Stimulated activated CD4-positive, alpha-beta T cell treated with anti-CD3 and anti-CD28 coated beads, Interleukin-15, amount 100 ng/mL, for 48 hours (primary cell): ENCODE results near the gene CWC27.
A peak's percentile ranks its signal among the peaks of the same experiment; 100 is the strongest.

ENCODE experiments used
- DNase-seq, 2 donors: peaks; one replicate each; pipeline ENCODE4 v3.0.0-alpha.2; 2020; ENCODE audit warnings: low read depth in 2 of 2

CWC27 gene, protein sequence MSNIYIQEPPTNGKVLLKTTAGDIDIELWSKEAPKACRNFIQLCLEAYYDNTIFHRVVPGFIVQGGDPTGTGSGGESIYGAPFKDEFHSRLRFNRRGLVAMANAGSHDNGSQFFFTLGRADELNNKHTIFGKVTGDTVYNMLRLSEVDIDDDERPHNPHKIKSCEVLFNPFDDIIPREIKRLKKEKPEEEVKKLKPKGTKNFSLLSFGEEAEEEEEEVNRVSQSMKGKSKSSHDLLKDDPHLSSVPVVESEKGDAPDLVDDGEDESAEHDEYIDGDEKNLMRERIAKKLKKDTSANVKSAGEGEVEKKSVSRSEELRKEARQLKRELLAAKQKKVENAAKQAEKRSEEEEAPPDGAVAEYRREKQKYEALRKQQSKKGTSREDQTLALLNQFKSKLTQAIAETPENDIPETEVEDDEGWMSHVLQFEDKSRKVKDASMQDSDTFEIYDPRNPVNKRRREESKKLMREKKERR

DNA sequence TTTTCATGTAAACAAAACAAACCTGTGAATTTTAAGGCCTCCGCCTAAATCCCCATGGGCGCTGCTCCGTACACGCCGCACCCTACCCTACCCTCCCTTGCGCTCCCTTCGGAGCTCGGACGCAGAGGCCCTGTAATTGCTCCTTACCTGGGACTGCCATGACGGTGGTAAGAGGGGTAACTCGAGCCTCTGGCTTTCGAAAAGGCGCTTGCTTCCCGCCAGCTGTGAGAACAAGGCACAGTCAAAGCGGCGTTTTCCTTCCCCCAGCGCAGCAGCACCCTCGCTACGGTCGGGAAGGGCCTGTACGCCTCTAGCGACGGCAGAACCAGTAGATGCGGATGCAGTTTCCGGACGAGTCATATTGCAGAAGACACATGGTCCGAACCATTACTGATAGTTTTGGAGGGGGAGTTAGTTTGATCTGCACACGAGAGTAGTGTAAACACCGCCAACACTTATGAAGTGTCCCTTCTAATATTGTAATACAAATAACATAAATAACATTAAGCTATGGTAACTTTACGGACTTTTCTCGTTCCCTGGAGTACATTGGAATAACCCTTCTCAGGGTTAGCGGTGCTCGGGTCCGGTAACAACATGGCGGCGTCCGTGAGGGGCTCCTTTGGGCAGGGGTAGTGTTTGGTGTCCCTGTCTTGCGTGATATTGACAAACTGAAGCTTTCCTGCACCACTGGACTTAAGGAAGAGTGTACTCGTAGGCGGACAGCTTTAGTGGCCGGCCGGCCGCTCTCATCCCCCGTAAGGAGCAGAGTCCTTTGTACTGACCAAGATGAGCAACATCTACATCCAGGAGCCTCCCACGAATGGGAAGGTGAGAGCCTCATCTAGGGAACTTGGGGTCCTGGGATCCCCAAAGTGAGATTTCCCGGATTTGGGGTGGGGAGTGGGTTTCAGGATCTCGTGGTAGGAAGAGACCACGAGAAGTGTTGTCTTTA lies at the start of gene CWC27, which contains the start of gene SREK1IP1:
TSS of gene CWC27 (plus strand) at position 573 of the 955 bp plus-strand sequence. CDS start at position 790, 217 bp downstream.
TSS of gene SREK1IP1 (minus strand) at position 334 of the 955 bp plus-strand sequence. CDS start at position 160, 174 bp downstream.
- peak; percentile 75 for DNase-seq

DNA sequence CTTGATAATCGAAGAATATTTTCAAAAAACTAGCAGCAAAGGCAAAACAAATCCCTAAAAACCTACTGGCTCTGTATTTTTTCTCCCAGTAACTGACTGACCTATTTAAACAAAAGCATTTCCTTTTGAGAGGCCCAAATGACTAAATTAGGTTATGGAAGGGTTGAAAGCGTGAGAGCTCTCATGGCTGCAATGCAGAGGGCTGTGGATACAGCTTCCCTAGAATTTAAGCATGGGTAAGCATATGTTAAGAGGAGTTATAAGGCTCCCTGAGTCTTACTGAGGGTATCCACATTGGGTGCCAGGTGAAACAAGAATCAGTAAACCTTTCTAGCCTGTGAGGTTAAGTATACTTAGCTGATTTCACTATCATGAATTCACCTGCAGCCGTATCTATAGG lies 46.1 kb upstream of the CWC27 start:
- DNase-seq: no peak

DNA sequence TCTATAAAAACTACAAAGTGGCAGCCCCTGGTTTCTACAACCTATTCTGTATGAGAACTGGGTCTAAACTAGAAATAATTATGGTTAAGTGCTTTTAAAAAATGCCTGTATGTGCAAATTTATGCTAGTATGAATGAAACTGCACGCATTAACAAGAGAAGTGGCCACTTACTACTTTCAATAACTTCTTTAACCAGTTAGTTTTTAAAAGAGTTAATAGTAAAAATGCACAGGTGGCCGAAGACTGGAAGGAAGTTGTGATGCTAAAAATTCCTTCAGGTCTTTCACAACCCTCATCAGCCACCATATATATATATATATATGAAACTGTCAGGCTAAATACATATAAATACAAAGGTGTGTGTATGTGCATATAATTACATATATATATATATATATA lies 41.6 kb upstream of the CWC27 start:
- no peak for DNase-seq

DNA sequence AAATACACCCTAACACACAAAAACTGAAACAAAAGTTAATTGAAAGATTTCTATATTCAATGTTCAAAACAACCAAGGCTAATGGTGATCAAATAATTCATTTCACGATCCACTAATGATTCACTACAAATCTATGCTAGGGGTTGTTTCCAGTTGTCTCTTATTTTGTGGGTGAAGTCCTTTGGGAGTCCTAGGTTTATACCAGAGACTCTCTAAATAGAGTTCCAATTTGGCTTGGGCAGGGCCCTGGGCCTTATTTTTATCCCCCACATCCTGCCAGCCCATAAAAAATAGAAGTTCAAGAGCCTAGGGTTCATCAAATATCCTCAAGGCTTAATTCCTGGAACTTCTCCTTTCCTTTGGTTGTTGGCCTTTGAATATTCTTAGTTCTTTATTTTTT lies 26.3 kb upstream of the CWC27 start:
- DNase-seq: no peak

DNA sequence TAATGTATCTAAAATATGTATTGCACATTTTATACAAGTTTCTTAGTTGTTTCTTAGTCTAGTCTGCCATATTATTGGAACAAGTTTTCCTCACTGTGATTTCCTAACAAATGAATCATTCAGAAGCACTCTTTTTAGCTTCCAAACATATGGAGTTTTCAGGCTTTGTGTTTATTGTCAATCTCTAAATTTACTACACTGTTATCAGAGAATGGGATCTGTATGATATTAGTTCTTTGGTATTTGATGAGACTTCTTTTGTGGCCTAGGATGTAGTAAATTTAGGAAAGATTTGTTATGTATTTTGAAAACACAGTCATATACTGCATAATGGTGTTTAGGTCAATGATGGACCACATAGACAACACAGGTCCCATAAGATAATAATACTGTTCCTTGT lies 25.9 kb upstream of the CWC27 start:
- no peak for DNase-seq

DNA sequence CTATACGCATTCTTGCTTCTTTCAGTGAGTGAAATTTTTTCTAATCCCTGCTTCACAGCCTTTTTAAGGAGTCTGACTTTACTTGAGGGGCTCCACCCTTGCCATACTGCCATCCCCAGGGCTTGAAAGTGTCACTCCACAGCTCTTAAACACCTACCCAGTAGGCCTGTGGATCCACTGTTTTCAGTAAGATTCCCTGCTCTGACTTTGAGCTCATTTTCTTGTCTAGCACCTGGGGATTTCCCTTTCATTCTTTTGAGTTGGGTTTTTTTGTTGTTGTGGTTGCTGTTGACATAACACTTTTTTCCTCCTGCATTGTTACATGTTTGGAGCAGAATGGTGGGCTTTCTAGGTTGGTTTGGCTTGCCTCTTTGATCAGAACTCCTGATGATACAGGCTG lies 23.8 kb upstream of the CWC27 start:
- DNase-seq: no peak

DNA sequence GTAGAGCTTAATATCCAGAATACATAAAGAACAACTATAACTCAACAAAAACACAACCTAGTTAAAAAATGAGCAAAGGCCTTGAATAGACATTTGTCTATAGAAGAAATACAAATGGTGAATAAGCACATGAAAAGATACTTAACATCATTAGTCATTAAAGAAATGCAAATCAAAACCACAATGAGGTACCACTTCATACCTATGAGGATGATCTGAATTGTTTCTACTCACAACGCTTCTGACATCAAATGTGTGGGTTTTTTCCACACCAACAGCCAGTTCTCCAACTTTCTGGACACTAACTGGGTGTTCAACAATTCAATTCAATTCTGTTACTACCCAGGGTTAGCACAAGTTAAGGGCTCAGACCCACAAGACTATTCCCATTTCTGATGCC lies 22.3 kb upstream of the CWC27 start:
- DNase-seq: no peak

DNA sequence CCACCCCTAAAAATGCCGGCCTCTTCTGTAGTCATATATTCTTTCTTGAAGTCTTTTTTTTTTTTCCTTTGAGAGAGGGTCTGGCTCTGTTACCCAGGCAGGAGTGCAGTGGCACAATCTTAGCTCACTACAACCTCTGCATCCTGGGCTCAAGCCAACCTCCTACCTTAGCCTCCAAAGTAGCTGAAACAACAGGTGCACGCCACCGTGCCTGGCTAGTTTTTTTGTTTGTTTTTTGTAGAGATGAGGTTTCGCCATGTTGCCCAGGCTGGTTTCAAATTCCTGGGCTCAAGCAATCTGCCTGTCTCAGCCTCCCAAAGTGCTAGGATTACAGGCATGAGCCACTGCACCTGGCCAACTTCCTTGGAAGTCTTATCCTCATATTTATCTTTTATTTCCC lies 19.3 kb upstream of the CWC27 start:
- DNase-seq: no peak

DNA sequence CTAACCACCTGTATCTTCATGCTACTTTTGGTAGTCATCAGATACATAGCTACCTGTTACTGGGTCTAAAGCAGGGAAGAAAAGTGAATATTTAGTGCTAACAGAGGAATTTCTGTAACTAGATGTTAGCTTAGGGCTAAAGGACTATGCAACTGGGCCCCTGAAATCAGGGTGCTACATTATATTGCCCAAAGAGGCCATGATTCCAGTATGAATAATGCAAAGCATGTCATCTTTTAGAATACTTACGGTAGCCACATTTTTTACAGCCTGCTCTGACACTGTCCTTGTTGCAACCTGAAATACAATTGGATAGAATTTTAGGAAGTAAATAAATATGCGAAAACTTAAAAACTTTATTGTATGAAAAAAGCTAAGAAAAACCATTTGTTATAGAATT lies 14.7 kb upstream of the CWC27 start:
- no peak for DNase-seq

DNA sequence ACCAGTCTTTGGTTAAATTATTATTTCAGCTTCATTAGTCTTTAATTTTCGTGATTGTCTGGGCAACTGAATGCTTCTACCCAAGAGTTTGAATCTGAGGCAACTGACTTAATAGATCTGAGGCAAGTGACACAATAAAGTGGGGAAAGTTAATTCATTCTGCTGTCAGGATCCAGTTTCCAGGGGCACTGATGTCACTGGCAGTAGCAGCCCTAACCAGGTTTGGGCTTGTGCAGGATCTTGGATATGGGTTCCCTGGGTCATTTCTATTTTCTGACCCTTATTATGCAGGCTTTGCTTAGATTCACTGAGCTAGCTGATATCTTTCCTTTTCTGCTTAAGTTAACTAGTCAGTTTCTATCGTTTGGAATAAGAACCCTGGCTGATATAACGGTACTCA lies 9.8 kb upstream of the CWC27 start:
- no peak for DNase-seq

DNA sequence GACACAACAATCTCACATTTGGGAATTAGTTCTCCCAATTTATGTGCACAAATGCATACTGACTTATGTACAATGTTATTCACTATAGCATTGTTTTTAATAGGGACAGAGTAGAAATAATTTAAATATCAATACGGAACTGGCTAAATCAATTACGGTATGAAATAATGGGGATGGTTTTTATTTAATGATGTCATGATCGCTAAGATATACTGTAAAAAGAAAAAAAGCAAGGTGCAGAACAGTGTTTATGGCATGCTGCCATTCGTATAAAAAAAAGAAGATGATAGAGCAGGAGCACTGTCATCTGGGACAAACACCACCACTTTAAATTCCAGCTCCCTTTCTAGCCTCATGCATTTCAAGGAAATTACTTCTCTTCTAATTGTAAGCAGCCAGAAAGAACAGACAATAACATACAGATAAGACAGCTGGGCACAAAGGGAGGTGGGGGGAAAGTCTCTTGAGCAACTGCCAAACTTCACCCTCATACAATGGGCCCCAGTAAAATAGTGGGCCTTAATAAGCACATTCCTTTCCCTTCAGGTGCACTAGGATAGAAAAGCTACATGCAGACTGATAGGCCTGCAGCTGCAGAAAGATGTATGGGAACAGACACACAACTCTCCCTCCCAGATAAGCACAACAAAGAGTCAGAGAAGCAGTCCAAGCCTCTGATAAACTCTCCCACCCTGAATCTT lies 8.6 kb upstream of the CWC27 start:
- DNase-seq: no peak

DNA sequence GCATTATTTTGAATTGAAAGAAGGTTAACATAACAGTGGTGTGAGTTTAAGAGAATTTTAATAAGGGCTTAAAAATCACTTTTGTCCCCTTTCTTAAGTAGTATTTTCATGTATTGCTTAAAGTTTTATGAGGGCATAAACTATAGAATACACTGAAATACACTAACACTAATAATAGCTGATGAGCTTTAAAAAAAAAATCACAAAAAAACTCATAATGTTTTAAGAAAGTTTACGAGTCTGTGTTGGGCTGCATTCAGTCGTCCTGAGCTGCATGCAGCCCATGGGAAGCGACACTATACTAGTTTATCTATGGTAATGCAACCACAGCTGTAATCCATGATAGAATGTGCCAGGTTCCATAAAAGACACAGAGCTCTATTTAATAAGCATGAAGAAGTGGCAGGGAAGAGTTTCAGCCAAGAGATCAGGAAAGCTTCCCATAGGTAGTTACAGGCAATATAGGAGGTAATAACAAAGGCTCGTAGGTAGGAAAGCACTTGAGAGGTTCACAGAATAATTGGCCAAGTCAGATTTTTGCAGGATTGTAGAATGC lies 4.7 kb upstream of the CWC27 start:
- no peak for DNase-seq

DNA sequence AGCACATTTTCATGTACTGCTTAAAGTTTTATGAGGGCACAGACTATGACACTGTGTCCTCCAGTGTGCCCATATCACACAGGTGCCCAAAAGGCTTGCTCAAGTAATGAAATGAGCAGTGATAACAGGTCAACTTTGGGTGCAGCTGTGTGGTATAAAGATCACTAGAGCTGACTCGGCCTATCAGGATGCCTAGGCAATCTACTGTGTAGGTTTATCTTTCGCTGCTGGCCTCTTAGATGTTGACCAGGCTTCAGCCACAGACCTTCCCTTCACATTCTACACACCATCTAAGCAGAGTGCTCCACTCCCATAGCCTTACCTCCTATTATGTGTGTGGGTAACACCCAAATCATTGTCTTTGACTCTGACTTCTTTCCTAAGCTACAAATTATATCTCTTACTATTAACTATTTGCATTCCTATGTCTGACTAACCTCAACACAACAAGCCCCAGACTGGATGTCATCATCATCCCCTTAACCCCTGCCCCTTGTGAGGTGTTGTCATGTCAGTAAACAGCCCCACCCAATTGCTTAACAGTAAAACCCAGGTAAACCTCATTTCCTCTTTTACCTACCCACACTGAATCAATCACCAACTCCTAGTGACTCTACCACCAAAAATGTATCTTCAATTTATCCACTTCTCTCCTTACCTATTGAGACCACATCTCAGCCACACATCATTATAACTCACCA lies 2.8 kb upstream of the CWC27 start:
- no peak for DNase-seq

DNA sequence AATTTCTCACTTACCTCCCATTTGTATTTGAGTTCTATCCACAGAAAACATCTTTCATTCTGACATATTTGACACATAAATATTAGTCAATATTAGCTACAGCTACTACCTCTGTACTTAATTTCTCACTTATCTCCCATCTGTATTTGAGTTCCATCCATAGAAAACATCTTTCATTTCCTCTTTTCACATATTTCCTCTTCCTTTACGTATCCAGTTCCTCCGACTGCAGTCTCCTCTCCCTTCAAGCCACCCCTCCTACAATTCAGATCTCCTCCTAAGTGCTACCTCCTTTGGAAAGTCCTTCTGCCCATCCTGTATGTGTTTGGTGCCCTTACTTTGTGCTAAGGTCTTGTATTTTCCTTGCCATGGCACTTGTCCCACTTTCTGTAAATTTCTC lies 1.8 kb upstream of the CWC27 start:
- DNase-seq: no peak

DNA sequence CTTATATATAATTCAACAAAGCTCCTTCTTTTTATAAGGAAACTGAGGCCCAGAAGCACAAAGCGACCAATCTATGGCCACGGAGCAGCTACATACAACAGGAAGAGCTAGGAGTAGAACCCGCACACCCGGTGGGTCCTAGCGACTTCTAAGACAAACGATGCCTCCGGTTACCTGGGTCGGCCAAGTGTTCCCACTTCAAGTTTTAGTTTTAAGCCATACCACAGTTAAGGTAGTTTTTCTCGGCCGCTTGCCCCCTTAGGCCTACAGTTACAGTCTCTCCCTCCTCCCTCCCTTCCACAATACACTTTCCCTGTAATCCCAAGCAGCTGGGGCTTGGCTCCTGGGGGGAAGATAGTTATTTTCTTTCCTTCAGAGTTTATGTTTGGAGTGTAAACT lies 772 bp upstream of the CWC27 start:
- no peak for DNase-seq

DNA sequence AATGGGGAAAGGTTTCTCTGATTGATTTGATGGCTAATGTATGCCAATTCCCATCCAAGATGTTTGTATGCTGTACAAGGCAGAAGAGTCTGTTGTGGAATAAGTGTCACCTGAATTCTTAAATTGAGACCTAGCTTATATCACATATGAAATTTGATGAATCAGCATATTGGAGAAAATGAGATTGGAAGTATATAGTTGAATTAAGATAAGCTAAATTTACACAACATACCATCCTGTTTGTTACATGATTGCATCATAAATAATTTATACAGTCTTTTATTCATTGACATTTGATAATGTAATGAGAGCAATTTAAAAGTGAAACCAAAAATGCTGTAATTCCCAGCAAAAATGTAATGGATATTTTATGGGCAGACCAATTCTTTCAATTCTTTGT lies 1.1 kb downstream of the CWC27 start:
- no peak for DNase-seq

DNA sequence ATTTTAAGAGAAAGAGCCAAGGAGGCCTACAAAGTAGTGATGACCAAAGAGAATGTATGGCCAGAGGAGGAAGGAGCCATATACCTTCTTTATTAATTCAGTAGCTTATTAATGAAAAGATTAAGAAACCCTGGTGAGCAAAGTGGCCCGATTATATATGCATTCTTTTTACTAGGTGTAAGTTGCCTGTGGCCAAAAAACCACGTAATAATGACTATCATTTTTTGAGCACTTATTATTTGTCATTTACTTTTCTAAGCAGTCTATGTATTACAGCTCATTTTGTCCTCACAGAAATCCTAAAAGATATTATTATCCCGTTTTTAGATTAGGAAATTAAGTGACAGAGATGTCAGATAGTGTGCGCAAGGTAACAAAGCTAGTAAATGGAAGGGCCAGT lies 3.0 kb downstream of the CWC27 start:
- no peak for DNase-seq

DNA sequence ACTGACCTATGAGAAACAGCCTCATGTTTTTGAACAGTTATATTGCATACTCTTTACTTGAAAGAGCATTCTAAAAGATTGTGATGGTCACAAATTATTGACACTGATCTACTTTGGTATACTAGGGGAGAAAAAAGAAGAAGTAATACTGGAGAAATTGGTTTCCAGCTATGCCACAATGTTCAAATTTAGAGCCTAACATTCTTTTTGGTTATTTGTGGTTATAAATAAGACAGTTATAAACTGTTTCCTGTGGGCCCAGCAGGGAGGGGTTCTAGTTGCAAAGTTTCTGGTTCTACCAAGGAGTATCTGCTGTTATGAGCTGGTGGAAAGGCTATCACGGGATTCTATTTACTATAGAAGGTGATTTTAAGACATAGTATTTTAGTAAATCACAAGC lies 4.8 kb downstream of the CWC27 start:
- no peak for DNase-seq

DNA sequence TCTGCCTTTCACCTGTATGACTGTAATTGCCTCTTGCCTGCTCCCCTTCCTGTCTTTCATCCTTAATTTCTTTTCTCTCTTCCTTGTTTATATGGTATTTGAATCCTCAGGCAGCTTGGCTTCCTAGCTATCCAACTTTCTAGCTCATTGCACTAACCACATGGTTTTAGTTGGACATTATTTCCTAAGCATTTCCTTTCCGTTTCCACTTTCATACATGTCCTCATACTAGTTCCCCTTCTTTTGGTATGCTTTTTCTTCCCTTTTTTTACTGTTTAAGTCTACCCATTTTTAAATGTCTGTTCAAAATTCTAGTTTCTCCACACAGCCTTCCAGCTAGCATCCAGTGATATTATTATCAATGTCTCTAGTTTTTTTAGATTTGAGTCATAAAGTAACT lies 6.6 kb downstream of the CWC27 start:
- no peak for DNase-seq

DNA sequence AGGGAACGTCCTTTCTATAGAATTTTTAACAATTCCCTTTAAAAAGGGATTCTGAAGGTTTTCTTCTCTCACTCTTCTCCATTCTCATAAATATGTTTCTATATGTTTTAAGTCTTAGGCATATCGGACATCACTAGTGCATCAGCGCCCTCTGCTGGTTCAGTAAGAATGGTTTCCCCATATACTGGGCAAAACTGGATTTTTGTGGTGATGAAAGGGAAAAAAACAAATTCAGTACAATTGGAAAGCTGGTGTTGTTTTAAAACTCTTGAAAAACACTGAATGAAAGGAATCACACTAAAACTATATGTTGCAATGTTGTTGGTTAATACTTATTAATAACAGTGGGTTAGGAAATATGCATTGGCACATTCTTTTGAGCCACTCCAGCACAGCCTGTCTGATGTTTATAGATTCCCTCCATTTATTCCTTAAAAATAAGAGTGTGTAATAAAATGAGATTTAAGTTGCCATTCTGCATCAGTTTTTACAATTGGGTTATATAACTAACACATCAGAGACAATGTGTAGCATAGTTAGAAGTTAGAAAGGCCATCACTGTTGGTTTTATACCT lies 15.8 kb downstream of the CWC27 start:
- peak; percentile 35 to 64 for DNase-seq

DNA sequence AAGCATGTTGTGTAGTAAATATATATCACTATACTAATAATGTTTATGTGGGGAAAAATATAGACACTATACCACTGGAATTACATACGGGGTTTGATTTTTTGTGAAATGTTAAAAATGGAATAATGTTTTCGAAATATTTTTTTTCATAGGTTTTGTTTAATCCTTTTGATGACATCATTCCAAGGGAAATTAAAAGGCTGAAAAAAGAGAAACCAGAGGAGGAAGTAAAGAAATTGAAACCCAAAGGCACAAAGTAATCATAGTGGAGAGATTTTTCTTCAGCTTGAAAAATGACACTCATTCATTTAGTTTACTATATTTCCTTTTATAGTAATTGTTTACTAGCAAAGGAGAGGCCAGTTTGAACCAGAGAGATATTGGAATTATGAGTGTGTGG lies 17.6 kb downstream of the CWC27 start:
- DNase-seq: no peak
